Esophagus squamous epithelium (tissue), 5 donors: Measurements from ENCODE around the gene NEO1. TPM values are rescaled to one million over a fixed set of nuclear protein-coding genes. Genes with fewer than 3 reads are reported as not detected.

Source experiments
- DNase-seq: peaks from one replicate; lab custom pipeline; 2025; lab: John Stamatoyannopoulos, UW
- H3K27ac ChIP-seq, 4 donors: fragments of 200-600 bp; sonication (generic); one replicate each; pipeline ENCODE4 v1.5.1; 2016 to 2019; ENCODE audit warnings: mild to moderate bottlenecking in 1 of 4
- H3K27me3 ChIP-seq, 4 donors: fragments of 200-600 bp; sonication (generic); 1 replicate in 3 of 4; 2 replicates in 1 of 4; pipeline versions ENCODE4 v1.5.1 to v1.6.0; 2017 to 2021; ENCODE audit warnings: antibody characterized with exemption in 1 of 4
- H3K36me3 ChIP-seq, 3 donors: fragments of 200-600 bp; sonication (generic); one replicate each; pipeline ENCODE4 v1.5.1; 2016 to 2019
- H3K4me1 ChIP-seq, 3 donors: fragments of 200-600 bp; sonication (generic); one replicate each; pipeline ENCODE4 v1.5.1; 2017 to 2019
- H3K4me3 ChIP-seq, 4 donors: fragments of 200-600 bp; sonication (generic); 1 replicate in 3 of 4; 2 replicates in 1 of 4; pipeline ENCODE4 v1.5.1; 2016 to 2019; ENCODE audit warnings: mild to moderate bottlenecking in 2 of 4, moderate library complexity in 1 of 4
- H3K9me3 ChIP-seq, 3 donors: fragments of 200-600 bp; sonication (generic); one replicate each; pipeline ENCODE4 v1.5.1; 2016 to 2019
- POLR2A ChIP-seq, 4 donors: fragments of 450-650 bp; IDR thresholded peaks; one replicate each; pipeline ENCODE4 v1.6.1; 2017; ENCODE audit warnings: antibody characterized with exemption in 4 of 4, mild to moderate bottlenecking in 4 of 4, moderate library complexity in 3 of 4
- WGBS, 2 donors: methylation state at CpG; one replicate each; pipeline ENCODE4 v1.1.5; 2018; 5-methylcytosine and 5-hydroxymethylcytosine counted together
- intact Hi-C: fragments of 100-400 bp; cut with DNase I; formaldehyde crosslinking; loops from one replicate; pipeline ENCODE4 v1.15.0; 2022
- total RNA-seq, 4 donors: library from RNA; depleted of rRNA; stranded (reverse); fragments of >200 nt; gene quantifications; one replicate each; pipeline ENCODE4 v1.1.0, GENCODE V29; 2016
- TF ChIP-seq, protein P1 (sequence below), 6 experiments: fragments of 450-650 bp in 4 of 6; fragments of 200-600 bp in 2 of 6; sonication (generic) in 2 of 6; IDR thresholded peaks; one replicate each; pipeline ENCODE4 v1.5.1; 2016 to 2019; ENCODE audit warnings: antibody characterized with exemption in 6 of 6, mild to moderate bottlenecking in 4 of 6, moderate library complexity in 4 of 6
- donor health status: DM: yes; HTN: yes; CAD: no.

NEO1 gene
- total RNA-seq, 4 donors from 2014 or later: 9.2 to 32.0 (median 15.0) TPM

DNA sequence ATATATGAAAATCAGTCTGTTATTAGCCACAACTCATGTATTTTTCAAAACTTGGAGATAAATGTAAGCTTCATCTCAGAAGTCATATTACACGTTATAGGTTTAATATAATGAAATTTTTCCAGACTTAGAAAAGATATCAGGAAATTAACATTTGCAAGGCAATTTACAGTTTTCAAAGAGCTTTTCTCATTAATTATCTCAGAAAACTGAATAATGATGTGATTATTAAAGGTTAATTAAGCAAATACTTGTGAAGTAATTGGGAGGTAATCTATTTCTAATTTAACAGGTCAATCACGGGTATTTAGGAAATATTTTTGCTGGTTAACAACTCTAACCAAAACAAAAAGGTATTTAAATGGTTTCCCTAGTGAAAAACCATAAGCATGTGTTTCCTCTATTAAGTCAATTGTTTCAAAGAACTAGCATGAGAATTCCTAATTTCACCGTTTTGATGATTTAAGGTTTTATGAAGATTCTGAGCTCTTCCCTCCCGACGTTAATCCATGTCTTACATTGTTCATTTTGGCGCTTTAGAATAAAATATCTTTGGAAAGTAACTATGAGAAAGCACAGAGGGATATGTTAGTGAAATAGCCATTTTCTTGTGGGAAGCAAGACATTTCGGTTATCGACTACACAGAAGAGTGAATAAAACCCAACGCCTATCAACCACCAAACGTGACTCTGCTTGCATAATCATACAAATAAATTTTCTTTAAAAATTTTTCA, 1.5 kb upstream of the NEO1 start:
- Histone ChIP-seq H3K36me3 (no peaks in the 10 kb centered on the region), H3K27me3 (peaks cover 0 to 34% (median 0%) of the 10 kb centered on the region in 4 donors), H3K27ac (peak overlapping the region in 2 of 4 donors; percentile 91 to 96), H3K9me3 (no peaks in the 10 kb centered on the region), H3K4me3 (peak overlapping the region; percentile 77 to 94 (median 86)), H3K4me1 (peaks cover 7 to 31% (median 7%) of the 10 kb centered on the region in 3 donors)
- TF ChIP-seq POLR2A (IDR thresholded peaks at IDR 0.05): no peak
- TF ChIP-seq, protein P1, sequence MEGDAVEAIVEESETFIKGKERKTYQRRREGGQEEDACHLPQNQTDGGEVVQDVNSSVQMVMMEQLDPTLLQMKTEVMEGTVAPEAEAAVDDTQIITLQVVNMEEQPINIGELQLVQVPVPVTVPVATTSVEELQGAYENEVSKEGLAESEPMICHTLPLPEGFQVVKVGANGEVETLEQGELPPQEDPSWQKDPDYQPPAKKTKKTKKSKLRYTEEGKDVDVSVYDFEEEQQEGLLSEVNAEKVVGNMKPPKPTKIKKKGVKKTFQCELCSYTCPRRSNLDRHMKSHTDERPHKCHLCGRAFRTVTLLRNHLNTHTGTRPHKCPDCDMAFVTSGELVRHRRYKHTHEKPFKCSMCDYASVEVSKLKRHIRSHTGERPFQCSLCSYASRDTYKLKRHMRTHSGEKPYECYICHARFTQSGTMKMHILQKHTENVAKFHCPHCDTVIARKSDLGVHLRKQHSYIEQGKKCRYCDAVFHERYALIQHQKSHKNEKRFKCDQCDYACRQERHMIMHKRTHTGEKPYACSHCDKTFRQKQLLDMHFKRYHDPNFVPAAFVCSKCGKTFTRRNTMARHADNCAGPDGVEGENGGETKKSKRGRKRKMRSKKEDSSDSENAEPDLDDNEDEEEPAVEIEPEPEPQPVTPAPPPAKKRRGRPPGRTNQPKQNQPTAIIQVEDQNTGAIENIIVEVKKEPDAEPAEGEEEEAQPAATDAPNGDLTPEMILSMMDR (IDR thresholded peaks at IDR 0.05): no peak
- WGBS, 2 donors: 21 to 26% methylated on average over 10 of the region's 10 CpGs
- intact Hi-C loops: no loop called here
- DNase-seq: no peak

DNA sequence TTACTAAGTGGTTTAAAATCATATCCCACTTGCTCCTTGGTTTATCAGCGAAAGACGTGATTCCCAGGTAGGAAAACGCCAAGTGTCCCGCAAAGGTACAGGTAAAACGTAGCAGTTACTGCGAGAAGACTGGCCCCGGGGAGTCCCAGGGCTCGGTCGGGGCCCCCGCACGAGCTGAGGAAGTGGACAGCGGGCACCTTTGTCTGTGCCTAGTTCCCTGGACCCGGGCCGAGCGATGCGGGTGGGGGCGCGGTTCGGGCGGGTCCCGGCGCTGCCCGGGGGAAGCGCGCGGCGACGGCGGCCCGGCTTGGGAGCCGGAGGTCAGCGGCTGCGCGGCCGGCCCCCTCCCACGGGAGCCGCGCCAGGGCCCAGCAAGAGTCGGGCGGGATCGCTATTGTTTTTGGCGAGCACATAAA, 864 bp upstream of the NEO1 start:
- WGBS, 2 donors: 0 to 1% methylated on average over 21 to 40 of the region's 42 CpGs
- Histone ChIP-seq H3K27me3 (peaks cover 0 to 28% (median 0%) of the 10 kb centered on the region in 4 donors), H3K36me3 (no peaks in the 10 kb centered on the region), H3K4me1 (peaks cover 7 to 31% (median 7%) of the 10 kb centered on the region in 3 donors), H3K4me3 (peak overlapping the region; percentile 77 to 94 (median 86)), H3K27ac (peak overlapping the region; percentile 89 to 96 (median 92)), H3K9me3 (no peaks in the 10 kb centered on the region)
- TF ChIP-seq, protein P1 (IDR thresholded peaks at IDR 0.05): no peak
- TF ChIP-seq POLR2A (IDR thresholded peaks at IDR 0.05): no peak
- intact Hi-C loops: no loop called here
- no peak for DNase-seq

DNA sequence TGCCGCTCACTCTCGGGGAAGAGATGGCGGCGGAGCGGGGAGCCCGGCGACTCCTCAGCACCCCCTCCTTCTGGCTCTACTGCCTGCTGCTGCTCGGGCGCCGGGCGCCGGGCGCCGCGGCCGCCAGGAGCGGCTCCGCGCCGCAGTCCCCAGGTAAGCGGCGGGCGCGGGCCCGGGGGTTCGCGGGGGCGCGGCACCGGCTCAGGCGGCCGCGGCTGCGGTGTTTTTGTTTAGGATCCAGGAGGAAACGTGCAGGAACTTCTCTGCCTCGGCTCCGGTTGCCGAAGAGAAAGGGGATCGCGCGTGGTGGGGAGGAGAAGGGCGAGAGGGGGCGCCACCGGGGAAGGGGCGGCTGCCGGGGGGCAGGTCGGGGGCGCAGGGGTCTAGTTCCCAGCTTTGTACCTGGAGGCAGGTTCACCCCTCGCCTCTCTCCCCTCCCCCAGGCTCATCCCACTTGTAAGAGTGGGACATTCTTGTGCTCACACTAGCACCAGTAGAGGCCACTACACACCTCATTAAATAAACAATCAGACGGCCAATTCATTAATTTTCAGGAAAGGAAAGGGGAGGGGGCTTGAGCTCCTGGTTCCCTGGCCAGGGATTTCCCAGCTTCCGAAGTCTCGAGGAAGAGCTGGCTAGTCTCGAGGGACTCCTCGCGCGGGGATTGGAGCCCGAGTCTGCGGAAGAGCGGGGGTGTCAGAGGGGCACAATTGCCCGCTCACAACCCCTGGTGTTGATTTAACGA, 562 bp downstream of the NEO1 start:
- Histone ChIP-seq H3K4me1 (peaks cover 7 to 31% (median 7%) of the 10 kb centered on the region in 3 donors), H3K27ac (peak overlapping the region; percentile 75 to 96 (median 90)), H3K36me3 (no peaks in the 10 kb centered on the region), H3K4me3 (peak overlapping the region; percentile 77 to 94 (median 86)), H3K27me3 (peaks cover 0 to 25% (median 0%) of the 10 kb centered on the region in 4 donors), H3K9me3 (no peaks in the 10 kb centered on the region)
- peak in 1 of 4 donors; percentile 45 for TF ChIP-seq POLR2A (IDR thresholded peaks at IDR 0.05)
- TF ChIP-seq, protein P1 (IDR thresholded peaks at IDR 0.05): peak in 3 of 6 experiments; percentile 5 to 23 (median 22)
- intact Hi-C loops: no loop called here
- 0% methylated on average over 2 to 17 of the region's 61 CpGs for WGBS, 2 donors
- no peak for DNase-seq

DNA sequence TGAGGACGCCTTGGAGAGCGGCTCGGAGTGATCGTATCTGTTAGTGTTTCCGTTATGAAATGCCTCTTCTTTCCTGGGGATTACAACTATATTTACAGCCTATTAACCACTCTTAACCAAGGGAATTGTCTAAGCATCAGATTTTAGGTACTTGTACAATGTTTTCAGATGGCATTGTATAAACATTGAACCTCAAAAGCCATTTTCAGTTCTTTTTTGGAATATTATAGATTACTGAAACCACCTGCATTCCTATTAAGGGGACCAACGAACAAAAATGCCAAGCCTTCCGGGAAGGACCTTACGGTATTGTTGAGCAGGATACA, 1.1 kb downstream of the NEO1 start:
- intact Hi-C loops: no loop called here
- Histone ChIP-seq H3K36me3 (no peaks in the 10 kb centered on the region), H3K27ac (peak overlapping the region; percentile 75 to 96 (median 90)), H3K27me3 (peaks cover 0 to 20% (median 0%) of the 10 kb centered on the region in 4 donors), H3K4me1 (peaks cover 7 to 31% (median 7%) of the 10 kb centered on the region in 3 donors), H3K9me3 (no peaks in the 10 kb centered on the region), H3K4me3 (peak overlapping the region; percentile 77 to 94 (median 86))
- no peak for DNase-seq
- 1 to 4% methylated on average over 7 to 8 of the region's 8 CpGs for WGBS, 2 donors
- no peak for TF ChIP-seq POLR2A (IDR thresholded peaks at IDR 0.05)
- TF ChIP-seq, protein P1 (IDR thresholded peaks at IDR 0.05): no peak
